Mesodermal cell (in vitro differentiated cells): Measurements from ENCODE around the gene FARP1.

Source experiments
- H3K27ac ChIP-seq: 2 replicates; pipeline ENCODE4 v1.7.0; 2013; ENCODE audit warnings: mild to moderate bottlenecking, low read depth, low read length, moderate library complexity; ENCODE audit not compliant: severe bottlenecking
- H3K36me3 ChIP-seq: 2 replicates; pipeline ENCODE4 v1.7.1; 2013; ENCODE audit warnings: mild to moderate bottlenecking, low read length, moderate library complexity; ENCODE audit not compliant: control insufficient read depth, insufficient read depth
- H3K4me1 ChIP-seq: one replicate; pipeline ENCODE4 v1.7.1; 2013; ENCODE audit warnings: mild to moderate bottlenecking, low read length; ENCODE audit not compliant: insufficient read depth, control insufficient read depth, poor library complexity, severe bottlenecking
- H3K4me3 ChIP-seq: 2 replicates; pipeline ENCODE4 v1.7.0; 2013; ENCODE audit warnings: low read length, control low read depth, mild to moderate bottlenecking; ENCODE audit not compliant: insufficient read depth, poor library complexity, severe bottlenecking; ENCODE audit errors: extremely low read depth
- H3K9me3 ChIP-seq: 2 replicates; pipeline ENCODE4 v1.7.1; 2013; ENCODE audit warnings: mild to moderate bottlenecking, low read length, moderate library complexity; ENCODE audit not compliant: control insufficient read depth
- WGBS, 2 experiments: methylation state at CpG; one replicate each; pipeline ENCODE4 v1.1.5; 2013; ENCODE audit warnings: missing lambda C conversion rate in 2 of 2; ENCODE audit not compliant: insufficient coverage in 2 of 2; 5-methylcytosine and 5-hydroxymethylcytosine counted together

Gene FARP1

DNA sequence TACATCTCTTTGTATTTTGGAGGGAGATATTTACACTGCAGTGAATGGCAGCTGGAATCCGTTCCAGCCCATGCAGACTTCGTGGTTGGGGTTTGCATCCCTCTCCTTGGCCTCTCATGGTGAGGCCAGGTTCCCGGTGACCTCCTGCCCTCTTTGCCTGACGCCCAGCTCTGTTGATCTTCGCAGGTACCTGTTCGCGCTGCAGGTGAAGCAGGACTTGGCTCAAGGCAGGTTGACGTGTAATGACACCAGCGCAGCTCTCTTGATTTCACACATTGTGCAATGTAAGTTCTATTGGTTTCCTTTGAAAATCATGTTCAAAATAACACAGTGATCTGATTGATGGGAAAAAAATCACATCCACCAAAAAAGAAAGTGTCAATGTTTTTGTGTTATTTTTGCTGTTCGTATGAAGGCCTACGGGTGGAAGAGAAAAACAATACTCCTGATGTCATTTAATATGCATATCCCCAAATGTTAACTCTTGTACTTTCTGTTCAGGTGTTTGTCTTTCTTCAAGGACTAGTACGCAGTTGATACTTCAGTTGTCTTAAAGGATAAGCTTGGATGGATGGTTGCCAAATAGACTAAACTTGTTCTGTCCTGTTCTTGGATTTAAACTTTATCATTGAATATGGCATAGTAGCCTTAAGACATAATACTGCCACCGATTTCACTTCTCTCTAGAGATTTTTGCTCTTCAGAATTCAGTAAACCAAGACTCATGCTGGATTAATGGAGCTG is 234.9 kb downstream of the FARP1 start:
- H3K4me3 ChIP-seq: no peak overlapping the region
- H3K27ac ChIP-seq: no peak overlapping the region
- WGBS, 2 experiments: 93 to 94% methylated on average over 3 to 7 of the region's 13 CpGs
- peaks cover 5% of the 10 kb centered on the region for H3K9me3 ChIP-seq
- H3K36me3 ChIP-seq: peaks cover 49% of the 10 kb centered on the region
- no peaks in the 10 kb centered on the region for H3K4me1 ChIP-seq

DNA sequence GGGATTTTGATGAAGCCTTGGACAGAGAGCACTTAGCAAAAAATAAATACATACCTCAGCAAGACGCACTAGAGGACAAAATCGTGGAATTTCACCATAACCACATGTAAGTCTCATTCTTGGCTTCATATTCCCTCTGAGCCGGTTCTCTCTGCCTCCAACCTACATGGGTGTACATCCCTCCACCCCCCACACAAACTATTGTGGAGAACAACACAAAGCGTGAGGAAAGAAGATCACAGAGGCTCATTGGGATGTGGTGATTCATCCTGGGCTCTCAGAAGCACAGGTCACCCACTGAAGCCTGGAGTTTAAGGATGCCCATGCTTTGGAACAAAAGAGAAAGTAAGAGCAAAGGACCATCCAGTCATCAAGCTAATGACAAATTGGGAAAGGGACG is 241.8 kb downstream of the FARP1 start:
- Histone ChIP-seq H3K4me1 (peaks cover 7% of the 10 kb centered on the region), H3K9me3 (no peaks in the 10 kb centered on the region), H3K36me3 (peaks cover 66% of the 10 kb centered on the region), H3K4me3 (no peak overlapping the region), H3K27ac (no peak overlapping the region)
- 91 to 96% methylated on average over 5 of the region's 5 CpGs for WGBS, 2 experiments

DNA sequence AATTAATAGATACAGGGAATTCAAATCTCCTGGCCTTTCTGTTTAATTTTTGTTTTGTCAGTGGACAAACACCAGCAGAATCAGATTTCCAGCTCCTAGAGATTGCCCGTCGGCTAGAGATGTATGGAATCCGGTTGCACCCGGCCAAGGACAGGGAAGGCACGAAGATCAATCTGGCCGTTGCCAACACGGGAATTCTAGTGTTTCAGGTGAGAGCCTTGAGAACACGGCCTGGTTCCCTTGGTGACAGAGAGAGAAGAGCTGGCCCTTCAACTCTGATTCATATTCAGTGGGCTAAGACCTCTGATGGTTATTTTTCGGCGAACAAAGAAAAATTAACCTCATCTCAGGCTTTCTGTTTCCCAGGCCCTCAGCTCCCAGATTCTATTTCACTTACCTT is 242.7 kb downstream of the FARP1 start:
- Histone ChIP-seq H3K4me3 (no peak overlapping the region), H3K4me1 (peaks cover 7% of the 10 kb centered on the region), H3K9me3 (no peaks in the 10 kb centered on the region), H3K27ac (no peak overlapping the region), H3K36me3 (peaks cover 75% of the 10 kb centered on the region)
- 97 to 100% methylated on average over 8 to 9 of the region's 10 CpGs for WGBS, 2 experiments

DNA sequence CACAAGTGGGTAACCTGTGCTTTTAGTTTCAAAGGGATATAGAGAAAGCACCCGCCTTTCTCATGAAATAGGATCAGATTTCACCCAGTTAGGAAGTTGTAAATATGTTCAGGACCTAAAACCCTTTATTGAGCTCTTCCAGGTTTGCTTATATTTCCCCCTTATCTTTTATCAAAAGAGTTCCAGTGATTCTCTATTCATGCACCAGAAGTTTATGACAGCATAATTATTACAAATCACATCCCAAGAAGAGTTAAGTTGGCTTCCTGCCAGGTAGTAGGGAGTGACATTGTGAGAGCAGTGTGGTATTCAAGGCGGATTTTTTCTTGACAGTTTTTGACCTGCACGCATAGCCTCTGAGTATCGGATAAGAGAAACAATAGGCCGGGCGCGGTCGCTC is 243.7 kb downstream of the FARP1 start:
- WGBS, 2 experiments: 95 to 96% methylated on average over 7 to 8 of the region's 8 CpGs
- H3K36me3 ChIP-seq: peaks cover 74% of the 10 kb centered on the region
- H3K4me1 ChIP-seq: peaks cover 7% of the 10 kb centered on the region
- H3K9me3 ChIP-seq: no peaks in the 10 kb centered on the region
- no peak overlapping the region for H3K4me3 ChIP-seq
- no peak overlapping the region for H3K27ac ChIP-seq

DNA sequence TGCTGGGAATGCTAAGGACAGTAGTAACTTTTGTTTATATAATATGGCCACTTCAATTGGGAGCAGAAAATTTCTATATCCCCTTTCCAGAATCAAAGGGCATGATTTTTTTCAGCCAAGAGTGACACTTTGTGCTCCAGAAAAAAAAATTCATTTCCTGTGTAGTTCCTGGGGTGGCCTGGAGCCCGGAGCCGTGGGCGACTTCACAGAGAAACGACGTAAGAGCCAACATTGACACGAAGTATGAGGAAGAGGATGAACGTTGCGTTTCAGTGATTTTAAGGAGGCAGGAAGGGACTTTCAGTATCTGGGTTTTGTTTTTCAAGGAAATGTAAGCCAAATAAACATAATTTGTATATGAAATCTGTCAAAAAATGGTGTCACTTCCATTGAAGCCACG is 246.4 kb downstream of the FARP1 start:
- Histone ChIP-seq H3K4me3 (no peak overlapping the region), H3K4me1 (peaks cover 7% of the 10 kb centered on the region), H3K9me3 (no peaks in the 10 kb centered on the region), H3K36me3 (peaks cover 84% of the 10 kb centered on the region), H3K27ac (no peak overlapping the region)
- WGBS, 2 experiments: 85 to 95% methylated on average over 9 of the region's 9 CpGs

DNA sequence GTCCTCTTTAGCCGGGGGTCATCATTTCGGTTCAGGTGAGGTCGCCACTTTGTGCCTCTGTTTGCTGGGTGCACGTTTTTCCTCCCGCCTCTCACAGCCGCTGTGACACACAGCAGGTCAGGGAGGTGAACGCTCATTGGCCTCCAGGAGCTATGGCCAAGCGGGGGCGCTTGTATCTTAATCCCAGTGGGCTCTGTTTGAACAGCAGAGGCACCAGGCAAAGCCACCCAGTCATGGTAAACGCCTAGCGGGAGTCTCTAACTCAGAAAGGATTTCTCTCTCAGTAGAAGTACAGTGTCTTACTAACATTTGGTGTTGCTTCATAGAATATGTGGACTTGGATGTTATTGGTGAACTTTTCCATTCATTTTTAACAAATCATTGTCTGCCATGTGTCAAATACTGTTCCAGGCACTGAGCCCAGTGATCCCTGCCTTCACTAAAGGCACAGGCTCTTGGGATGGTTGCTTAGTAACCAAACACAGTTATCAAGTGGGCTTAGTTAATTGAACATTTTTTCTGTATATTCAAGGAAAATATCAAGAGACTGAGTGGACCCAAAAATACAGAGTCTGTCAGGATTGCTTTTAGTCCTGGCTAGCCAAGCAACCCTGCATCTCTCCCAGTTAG is 247.3 kb downstream of the FARP1 start:
- no peak overlapping the region for H3K4me3 ChIP-seq
- WGBS, 2 experiments: 90 to 93% methylated on average over 9 to 10 of the region's 11 CpGs
- H3K36me3 ChIP-seq: peaks cover 93% of the 10 kb centered on the region
- no peaks in the 10 kb centered on the region for H3K4me1 ChIP-seq
- H3K27ac ChIP-seq: no peak overlapping the region
- no peaks in the 10 kb centered on the region for H3K9me3 ChIP-seq

DNA sequence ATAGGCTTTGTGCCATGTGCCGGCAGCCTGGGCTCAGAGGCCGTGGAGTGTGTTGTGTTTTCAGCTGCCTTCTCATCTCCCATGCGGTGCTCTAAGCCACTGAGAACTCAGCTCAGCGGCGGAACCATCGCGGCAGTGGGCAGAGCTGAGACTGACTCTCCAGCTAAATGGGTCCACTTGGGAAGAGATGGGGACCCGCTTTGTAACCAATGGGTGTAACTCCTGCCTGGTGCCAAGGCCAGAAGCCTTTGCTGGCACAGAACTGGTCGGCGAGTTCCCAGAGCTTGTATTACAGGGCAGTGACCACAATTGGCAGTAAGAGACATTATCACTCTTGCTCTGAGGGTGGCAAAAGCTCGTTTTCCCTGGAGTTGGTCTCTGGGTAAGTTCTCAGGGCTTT is 251.0 kb downstream of the FARP1 start:
- Histone ChIP-seq H3K9me3 (no peaks in the 10 kb centered on the region), H3K36me3 (peaks cover 87% of the 10 kb centered on the region), H3K4me3 (no peak overlapping the region), H3K27ac (no peak overlapping the region), H3K4me1 (no peaks in the 10 kb centered on the region)
- WGBS, 2 experiments: 96 to 97% methylated on average over 10 to 11 of the region's 11 CpGs

DNA sequence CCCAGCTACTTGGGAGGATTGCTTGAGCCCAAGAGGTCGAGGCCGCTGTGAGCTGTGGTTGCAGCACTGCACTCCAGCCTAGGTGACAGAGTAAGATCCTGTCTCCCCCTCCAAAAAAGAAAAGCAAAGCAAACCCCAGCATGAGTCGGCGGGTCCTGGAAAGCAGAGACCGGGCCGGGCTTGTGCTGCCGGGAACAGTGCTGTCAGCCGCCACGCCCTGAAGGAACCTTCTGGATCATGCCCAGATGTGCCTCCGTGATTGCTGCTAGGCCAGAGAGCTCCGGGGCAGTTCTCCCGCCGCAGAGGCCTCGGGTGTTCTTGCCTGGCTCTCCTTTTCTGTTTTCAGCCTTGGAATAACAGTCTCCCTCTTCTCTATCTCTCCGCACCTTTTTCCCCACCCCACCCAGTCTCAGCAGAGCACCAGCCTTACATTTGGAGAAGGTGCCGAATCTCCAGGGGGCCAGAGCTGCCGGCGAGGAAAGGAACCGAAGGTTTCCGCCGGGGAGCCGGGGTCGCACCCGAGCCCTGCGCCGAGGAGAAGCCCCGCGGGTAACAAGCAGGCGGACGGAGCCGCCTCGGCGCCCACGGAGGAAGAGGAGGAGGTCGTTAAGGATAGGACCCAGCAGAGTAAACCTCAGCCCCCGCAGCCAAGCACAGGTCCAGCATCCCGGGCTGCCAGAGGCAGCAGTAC is 252.1 kb downstream of the FARP1 start:
- H3K36me3 ChIP-seq: peaks cover 86% of the 10 kb centered on the region
- no peaks in the 10 kb centered on the region for H3K4me1 ChIP-seq
- no peak overlapping the region for H3K4me3 ChIP-seq
- no peak overlapping the region for H3K27ac ChIP-seq
- no peaks in the 10 kb centered on the region for H3K9me3 ChIP-seq
- 95 to 96% methylated on average over 27 to 36 of the region's 37 CpGs for WGBS, 2 experiments

DNA sequence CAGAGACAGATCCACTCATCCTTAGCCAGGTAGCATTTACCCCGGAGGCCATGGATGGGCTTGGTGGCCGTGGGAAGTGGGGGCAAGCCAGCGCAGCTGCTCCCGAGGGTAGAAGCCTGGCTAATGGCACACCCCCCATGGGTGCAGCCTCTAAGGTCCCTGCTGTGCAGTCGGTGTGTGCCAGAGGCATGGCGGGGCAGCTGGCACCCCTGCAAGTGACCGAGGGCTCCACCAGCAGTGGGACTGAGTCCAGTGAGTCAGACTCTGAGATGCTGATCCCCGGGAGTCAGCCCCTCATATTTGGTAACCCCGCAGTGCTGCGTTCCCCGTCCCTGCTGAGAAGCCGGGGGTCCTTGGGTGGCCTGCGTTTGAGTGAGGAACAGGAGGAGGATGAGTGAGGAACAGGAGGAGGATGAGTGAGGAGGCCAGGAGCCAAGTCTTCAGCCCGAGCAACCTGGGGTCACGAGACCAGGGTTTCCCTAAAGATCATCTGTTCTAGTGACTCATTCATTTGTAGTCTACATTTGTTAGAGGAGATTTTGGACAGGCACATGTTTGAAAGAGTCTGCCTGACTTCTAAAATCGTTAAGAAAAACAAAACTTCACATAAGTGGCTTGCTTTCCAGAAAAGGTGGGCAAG is 253.3 kb downstream of the FARP1 start:
- peaks cover 80% of the 10 kb centered on the region for H3K36me3 ChIP-seq
- WGBS, 2 experiments: 93 to 96% methylated on average over 8 to 11 of the region's 16 CpGs

DNA sequence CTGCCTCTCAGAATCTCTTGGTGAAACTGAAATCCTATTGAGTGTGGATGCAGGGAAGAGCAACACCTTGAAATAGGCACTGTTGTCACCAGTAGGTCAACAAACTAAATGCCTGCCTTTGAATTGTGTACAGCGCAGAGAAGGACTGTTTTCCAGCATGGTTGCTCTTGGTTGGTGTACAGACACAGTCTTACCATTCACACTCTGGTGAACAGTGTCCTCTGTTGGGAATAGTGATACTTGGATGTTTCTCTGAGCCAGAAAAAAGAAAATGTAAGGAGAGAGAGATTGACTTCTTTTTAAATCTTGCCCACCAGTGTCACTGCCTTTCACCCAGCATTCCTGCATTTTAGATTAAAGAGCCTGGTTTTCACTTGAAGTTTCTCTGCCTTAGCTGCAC is 254.3 kb downstream of the FARP1 start:
- Histone ChIP-seq H3K36me3 (peaks cover 70% of the 10 kb centered on the region), H3K9me3 (no peaks in the 10 kb centered on the region), H3K4me3 (no peak overlapping the region), H3K27ac (no peak overlapping the region), H3K4me1 (no peaks in the 10 kb centered on the region)
- 100% methylated on average over 1 of the region's 1 CpG; no CpG with 5 or more reads in 1 of the 2 experiments for WGBS, 2 experiments

More for the DNA sequence above, 253.3 kb downstream of the FARP1 start:
- Histone ChIP-seq H3K4me1 (no peaks in the 10 kb centered on the region), H3K27ac (no peak overlapping the region), H3K9me3 (no peaks in the 10 kb centered on the region), H3K4me3 (no peak overlapping the region)
